Measurements from ENCODE around the gene FZD7. TPM values are rescaled to one million over a fixed set of nuclear protein-coding genes. Genes with fewer than 3 reads are reported as not detected.

The FZD7 gene
- total RNA-seq, 4 donors from 2014 or later: 2.6 to 11.3 (median 4.0) TPM

- 58 to 88% methylated on average over 2 of the region's 2 CpGs for WGBS, 2 donors
- intact Hi-C loops (cut with DNase I): no loop called here
- H3K36me3 ChIP-seq: no peaks in the 10 kb centered on the region
- no peak overlapping the region for H3K27ac ChIP-seq
- TF ChIP-seq CTCF (IDR thresholded peaks at IDR 0.05) (no peak), POLR2A (IDR thresholded peaks at IDR 0.05) (no peak)
- no peaks in the 10 kb centered on the region for H3K9me3 ChIP-seq
- H3K4me1 ChIP-seq: no peaks in the 10 kb centered on the region
- no peak overlapping the region for H3K4me3 ChIP-seq
- H3K27me3 ChIP-seq: no peaks in the 10 kb centered on the region
- DNase-seq: no peak
Measured at GRCh38 chr2:202072226-202072625, 38.6 kb downstream of the FZD7 start.

- Histone ChIP-seq H3K4me3 (no peak within 1 kb of the TSS), H3K27ac (no peak within 1 kb of the TSS), H3K27me3 (no peaks in the 10 kb centered on the region), H3K9me3 (no peaks in the 10 kb centered on the region), H3K4me1 (no peaks in the 10 kb centered on the region), H3K36me3 (no peaks in the 10 kb centered on the region)
- DNase-seq: no peak
- TF ChIP-seq POLR2A (IDR thresholded peaks at IDR 0.05): no peak
- TF ChIP-seq CTCF (IDR thresholded peaks at IDR 0.05): no peak
- 63 to 70% methylated on average over 7 to 8 of the region's 11 CpGs for WGBS, 2 donors
- intact Hi-C loops (cut with DNase I): no loop called here
Measured at GRCh38 chr2:202072737-202073401, 39.2 kb downstream of the FZD7 start, which contains the start of gene KIAA2012. Gene KIAA2012 (plus strand): TSS chr2:202073255. CDS start chr2:202073628, 373 bp downstream.

GRCh38 chr2:202074324-202074723, 40.7 kb downstream of the FZD7 start:
- Histone ChIP-seq H3K27ac (no peak overlapping the region), H3K9me3 (no peaks in the 10 kb centered on the region), H3K36me3 (no peaks in the 10 kb centered on the region), H3K4me3 (no peak overlapping the region), H3K4me1 (no peaks in the 10 kb centered on the region), H3K27me3 (no peaks in the 10 kb centered on the region)
- no peak for DNase-seq
- intact Hi-C loops (cut with DNase I): no loop called here
- WGBS, 2 donors: 79 to 85% methylated on average over 2 of the region's 2 CpGs
- no peak for TF ChIP-seq CTCF (IDR thresholded peaks at IDR 0.05)
- TF ChIP-seq POLR2A (IDR thresholded peaks at IDR 0.05): no peak

- Histone ChIP-seq H3K27ac (no peak overlapping the region), H3K4me3 (no peak overlapping the region), H3K9me3 (no peaks in the 10 kb centered on the region), H3K27me3 (no peaks in the 10 kb centered on the region), H3K4me1 (peaks cover 0 to 5% (median 0%) of the 10 kb centered on the region in 3 donors), H3K36me3 (no peaks in the 10 kb centered on the region)
- intact Hi-C loops (cut with DNase I): no loop called here
- 53 to 66% methylated on average over 5 of the region's 5 CpGs for WGBS, 2 donors
- TF ChIP-seq POLR2A (IDR thresholded peaks at IDR 0.05) (no peak), CTCF (IDR thresholded peaks at IDR 0.05) (no peak)
- no peak for DNase-seq
Measured at GRCh38 chr2:202079310-202079709, 45.7 kb downstream of the FZD7 start.

GRCh38 chr2:202084265-202084664, 50.6 kb downstream of the FZD7 start:
- Histone ChIP-seq H3K27me3 (no peaks in the 10 kb centered on the region), H3K4me1 (peaks cover 0 to 8% (median 0%) of the 10 kb centered on the region in 3 donors), H3K9me3 (no peaks in the 10 kb centered on the region), H3K27ac (no peak overlapping the region), H3K4me3 (no peak overlapping the region), H3K36me3 (no peaks in the 10 kb centered on the region)
- intact Hi-C loops (cut with DNase I): no loop called here
- WGBS, 2 donors: 35 to 70% methylated on average over 2 to 5 of the region's 6 CpGs
- no peak for TF ChIP-seq CTCF (IDR thresholded peaks at IDR 0.05)
- no peak for TF ChIP-seq POLR2A (IDR thresholded peaks at IDR 0.05)
- no peak for DNase-seq

Other genes starting within 250 kb of the FZD7 start
- 1 to 10 TPM in 1 of 4 donors, under 1 TPM in 1, not detected in 2; 0.23 to 6.1 TPM for gene CDK15, start 227.3 kb upstream of the FZD7 start, total RNA-seq
- gene KIAA2012, start 39.4 kb downstream of the FZD7 start, total RNA-seq: not detected
- gene SUMO1, start 204.7 kb downstream of the FZD7 start, total RNA-seq: 10 to 100 TPM; 28.8 to 82.6 (median 54.0) TPM
- 10 to 100 TPM; 35.2 to 95.2 (median 64.5) TPM for gene NOP58, start 231.9 kb downstream of the FZD7 start, total RNA-seq